ENCODE results near the gene PARS2.

- no peak for TF ChIP-seq CTCF (IDR thresholded peaks at IDR 0.05)
- no peak for TF ChIP-seq POLR2A (IDR thresholded peaks at IDR 0.05)
- no peak for TF ChIP-seq EP300 (IDR thresholded peaks at IDR 0.05)
These were observed 23.3 kb upstream of the PARS2 start for GRCh38 chr1:54787604-54788003.

All from tibial nerve (tissue), 4 donors.